Osteoblast (primary cell): ENCODE measurements around the gene RHOF. TPM values are rescaled to one million over a fixed set of nuclear protein-coding genes. Genes with fewer than 3 reads are reported as not detected.
A peak's percentile ranks its signal among the peaks of the same experiment; 100 is the strongest.

Source experiments
- DNase-seq: peaks from one replicate; pipeline ENCODE4 v3.0.0; 2011; ENCODE audit warnings: low spot score, mixed read lengths; ENCODE audit not compliant: insufficient read length; ENCODE audit errors: missing footprints
- H2AFZ ChIP-seq: 2 replicates; pipeline ENCODE4 v1.6.0; 2011; ENCODE audit warnings: mild to moderate bottlenecking, low read length
- H3K27ac ChIP-seq: 2 replicates; pipeline ENCODE4 v1.5.1; 2011; ENCODE audit warnings: mild to moderate bottlenecking, low read depth, low read length, moderate library complexity
- H3K27me3 ChIP-seq: 2 replicates; pipeline ENCODE4 v1.6.0; 2012; ENCODE audit warnings: mild to moderate bottlenecking, control low read depth, inconsistent platforms, low read length, moderate library complexity; ENCODE audit not compliant: insufficient read depth
- H3K36me3 ChIP-seq: 2 replicates; pipeline ENCODE4 v1.5.1; 2011; ENCODE audit warnings: mild to moderate bottlenecking, low read length, control low read depth, moderate library complexity; ENCODE audit not compliant: insufficient read depth
- H3K4me1 ChIP-seq: 2 replicates; pipeline ENCODE4 v1.5.1; 2011; ENCODE audit warnings: mild to moderate bottlenecking, low read length, control low read depth, moderate library complexity; ENCODE audit not compliant: insufficient read depth
- H3K4me2 ChIP-seq: 2 replicates; pipeline ENCODE4 v1.6.0; 2011; ENCODE audit warnings: mild to moderate bottlenecking, low read length; ENCODE audit not compliant: insufficient read depth
- H3K4me3 ChIP-seq: fragments of 200-600 bp; sonication (generic); 3 replicates; pipeline ENCODE4 v1.5.1; 2012; ENCODE audit warnings: mild to moderate bottlenecking, low read length, inconsistent platforms; ENCODE audit not compliant: insufficient read depth
- H3K79me2 ChIP-seq: 2 replicates; pipeline ENCODE4 v1.6.0; 2012; ENCODE audit warnings: mild to moderate bottlenecking, low read length, control low read depth, inconsistent platforms; ENCODE audit not compliant: insufficient read depth
- H3K9me3 ChIP-seq: 2 replicates; pipeline ENCODE4 v1.5.1; 2011; ENCODE audit warnings: low read depth, low read length, control low read depth
- H4K20me1 ChIP-seq: 2 replicates; pipeline ENCODE4 v1.6.0; 2012; ENCODE audit warnings: mild to moderate bottlenecking, low read length, control low read depth; ENCODE audit not compliant: insufficient read depth
- total RNA-seq: library from RNA; depleted of rRNA; stranded (reverse); fragments of >200 nt; gene quantifications from 2 replicates; pipeline ENCODE4 v1.2.3, GENCODE V29; 2012
- TF ChIP-seq, protein P1 (sequence below): IDR thresholded peaks from 2 replicates; pipeline ENCODE4 v1.5.1; 2011; ENCODE audit warnings: mild to moderate bottlenecking, low read depth, low read length, moderate library complexity; ENCODE audit errors: extremely low read depth

Gene RHOF
- total RNA-seq, 1 donor = 8.3 TPM

- no peak for DNase-seq
- Histone ChIP-seq H3K9me3 (no peaks in the 10 kb centered on the region), H3K27ac (no peak overlapping the region), H3K4me3 (no peak overlapping the region), H2AFZ (no peak overlapping the region), H3K4me1 (peaks cover 22% of the 10 kb centered on the region), H3K36me3 (peaks cover 71% of the 10 kb centered on the region), H3K27me3 (no peaks in the 10 kb centered on the region), H3K4me2 (no peak overlapping the region), H4K20me1 (peaks cover 46% of the 10 kb centered on the region), H3K79me2 (peaks cover 82% of the 10 kb centered on the region)
- TF ChIP-seq, protein P1, sequence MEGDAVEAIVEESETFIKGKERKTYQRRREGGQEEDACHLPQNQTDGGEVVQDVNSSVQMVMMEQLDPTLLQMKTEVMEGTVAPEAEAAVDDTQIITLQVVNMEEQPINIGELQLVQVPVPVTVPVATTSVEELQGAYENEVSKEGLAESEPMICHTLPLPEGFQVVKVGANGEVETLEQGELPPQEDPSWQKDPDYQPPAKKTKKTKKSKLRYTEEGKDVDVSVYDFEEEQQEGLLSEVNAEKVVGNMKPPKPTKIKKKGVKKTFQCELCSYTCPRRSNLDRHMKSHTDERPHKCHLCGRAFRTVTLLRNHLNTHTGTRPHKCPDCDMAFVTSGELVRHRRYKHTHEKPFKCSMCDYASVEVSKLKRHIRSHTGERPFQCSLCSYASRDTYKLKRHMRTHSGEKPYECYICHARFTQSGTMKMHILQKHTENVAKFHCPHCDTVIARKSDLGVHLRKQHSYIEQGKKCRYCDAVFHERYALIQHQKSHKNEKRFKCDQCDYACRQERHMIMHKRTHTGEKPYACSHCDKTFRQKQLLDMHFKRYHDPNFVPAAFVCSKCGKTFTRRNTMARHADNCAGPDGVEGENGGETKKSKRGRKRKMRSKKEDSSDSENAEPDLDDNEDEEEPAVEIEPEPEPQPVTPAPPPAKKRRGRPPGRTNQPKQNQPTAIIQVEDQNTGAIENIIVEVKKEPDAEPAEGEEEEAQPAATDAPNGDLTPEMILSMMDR = no peak
Measured at GRCh38 chr12:121813951-121814350, 20.5 kb upstream of the RHOF start.

DNA sequence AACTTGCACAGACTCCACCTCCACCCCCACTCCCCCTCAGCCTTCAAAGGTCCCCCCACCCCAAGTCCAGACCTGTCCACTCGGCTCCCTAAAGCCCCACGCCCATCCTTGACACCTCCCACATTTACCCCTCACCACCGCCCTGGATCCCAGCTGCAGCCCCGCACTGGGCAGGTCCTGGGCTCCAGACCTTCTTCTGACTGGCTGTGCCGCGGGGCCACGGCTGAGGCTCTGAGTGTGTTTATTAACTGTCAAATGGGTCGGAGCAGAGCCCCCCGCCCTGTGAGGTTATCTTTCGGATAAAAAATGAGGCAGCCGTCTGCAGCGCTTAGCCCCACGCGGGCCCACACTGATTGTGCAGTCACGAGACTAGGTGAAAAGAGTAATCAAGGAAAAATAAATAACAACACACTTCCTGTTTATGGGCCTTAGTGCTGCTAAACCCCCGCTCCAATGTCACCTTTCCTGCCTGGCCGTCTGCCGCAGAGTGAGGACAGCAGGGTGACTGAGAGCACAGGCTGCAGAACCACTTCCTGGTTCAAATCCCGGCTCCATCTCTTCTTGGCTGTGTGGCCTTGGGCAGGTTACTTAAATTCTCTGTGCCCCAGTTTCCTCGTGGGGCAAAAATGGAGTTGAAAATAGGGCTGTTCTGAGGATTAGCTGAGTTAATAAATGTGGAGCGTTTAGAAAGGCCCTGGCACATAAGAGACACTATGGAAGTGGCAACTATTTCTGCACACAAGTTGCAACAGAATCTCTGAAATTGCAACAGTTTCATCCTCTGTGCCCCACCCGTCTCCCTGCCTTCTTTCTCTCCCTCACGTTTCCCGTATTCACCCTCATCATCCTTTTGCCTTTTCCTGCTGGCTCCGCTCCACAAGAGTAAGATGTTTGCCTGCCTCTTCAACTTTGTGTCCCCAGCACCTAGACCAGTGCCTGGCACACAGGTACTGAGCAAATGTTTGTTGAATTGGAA lies 19.7 kb upstream of the RHOF start:
- no peak for DNase-seq
- Histone ChIP-seq H4K20me1 (peaks cover 49% of the 10 kb centered on the region), H3K4me2 (peak overlapping the region; percentile 90), H3K4me3 (peak overlapping the region; percentile 84), H2AFZ (no peak overlapping the region), H3K79me2 (peaks cover 89% of the 10 kb centered on the region), H3K4me1 (peaks cover 22% of the 10 kb centered on the region), H3K27me3 (no peaks in the 10 kb centered on the region), H3K27ac (no peak overlapping the region), H3K36me3 (peaks cover 75% of the 10 kb centered on the region), H3K9me3 (no peaks in the 10 kb centered on the region)
- TF ChIP-seq, protein P1 = no peak

DNA sequence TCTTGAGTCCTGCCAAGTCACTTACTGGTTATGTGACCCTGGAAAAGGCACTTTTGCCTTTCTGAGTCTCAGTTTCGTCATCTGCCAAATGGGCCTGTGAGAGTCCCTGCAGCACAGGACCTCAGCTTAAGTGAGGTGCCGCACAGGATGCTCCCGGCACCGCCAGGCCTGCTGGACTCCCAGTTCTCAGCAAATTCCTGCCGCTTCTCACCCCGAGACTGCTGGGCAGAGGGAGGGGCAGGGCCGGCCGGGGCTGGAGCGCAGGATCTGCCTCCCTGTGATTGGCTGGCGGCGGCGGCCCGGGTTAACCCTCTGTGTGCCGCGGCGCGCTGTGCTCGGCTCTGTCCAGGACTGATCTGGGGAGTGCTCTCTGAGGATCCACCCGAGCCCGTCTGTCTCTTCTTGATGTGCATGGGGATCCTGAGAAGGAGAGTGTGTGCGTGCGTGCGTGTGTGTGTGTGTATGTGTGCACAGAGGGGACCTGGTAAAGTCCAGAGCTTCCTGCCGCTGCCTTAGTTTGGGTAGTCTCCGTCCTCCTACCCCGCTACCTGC lies 18.9 kb upstream of the RHOF start:
- H3K27ac ChIP-seq = no peak overlapping the region
- TF ChIP-seq, protein P1 = no peak
- H3K4me2 ChIP-seq = peak overlapping the region; percentile 90
- H3K79me2 ChIP-seq = peaks cover 91% of the 10 kb centered on the region
- H2AFZ ChIP-seq = no peak overlapping the region
- H3K4me1 ChIP-seq = peaks cover 23% of the 10 kb centered on the region
- no peaks in the 10 kb centered on the region for H3K9me3 ChIP-seq
- H3K36me3 ChIP-seq = peaks cover 74% of the 10 kb centered on the region
- DNase-seq = peak; percentile 100
- no peaks in the 10 kb centered on the region for H3K27me3 ChIP-seq
- peak overlapping the region; percentile 84 for H3K4me3 ChIP-seq
- H4K20me1 ChIP-seq = peaks cover 54% of the 10 kb centered on the region
